SU-DHL-6 (cell line): ENCODE measurements around the gene PLPP7.

Experiments used
- CTCF ChIP-seq: fragments of 200-600 bp; sonication (generic); IDR thresholded peaks from one replicate; pipeline ENCODE4 v1.5.1; 2017; ENCODE audit warnings: antibody characterized with exemption, mild to moderate bottlenecking, low read length, moderate library complexity; ENCODE audit not compliant: insufficient read depth, poor library complexity, severe bottlenecking
- EZH2phosphoT487 ChIP-seq: fragments of 200-600 bp; sonication (generic), shearing (Covaris generic); conservative IDR thresholded peaks from 2 replicates; pipeline ENCODE4 v1.6.1; 2018; ENCODE audit warnings: mild to moderate bottlenecking, antibody characterized with exemption, low read length, moderate library complexity, mixed read lengths

DNA sequence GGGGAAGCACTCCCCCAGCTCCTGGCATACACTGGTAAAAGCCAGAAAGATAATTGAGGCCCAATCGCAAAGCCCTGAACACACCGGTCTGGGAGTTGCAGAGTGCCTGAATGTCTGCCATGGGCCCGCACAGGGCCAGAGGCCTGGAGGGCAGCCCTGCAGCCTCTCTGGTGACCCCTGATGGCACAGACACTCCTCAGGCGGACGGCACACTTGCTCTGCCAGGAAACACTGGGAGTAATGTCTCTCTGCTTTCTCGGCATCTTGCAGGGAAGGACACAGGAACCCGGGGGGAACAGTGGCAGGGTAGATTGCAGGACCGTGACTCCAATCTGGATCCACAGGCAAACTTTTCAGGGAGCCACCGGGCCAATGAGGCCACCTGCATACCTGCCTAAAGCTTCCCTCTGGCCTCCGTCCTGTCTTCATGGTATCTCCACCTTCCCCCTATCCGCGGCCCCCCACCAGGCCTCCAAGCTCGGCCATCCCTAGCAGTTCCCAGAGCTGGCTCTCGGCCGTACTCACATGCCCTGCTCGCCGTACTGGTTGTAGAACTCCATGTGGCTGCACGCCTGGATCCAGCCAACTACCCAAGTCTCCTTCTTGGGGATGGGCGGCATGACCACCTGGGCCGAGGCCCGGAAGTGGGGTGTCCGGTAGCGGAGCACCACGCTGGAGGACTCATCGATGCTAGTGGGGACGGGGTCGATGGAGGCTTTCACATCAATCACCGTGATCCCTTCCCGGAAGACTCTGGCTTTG is 14.0 kb upstream of the PLPP7 start:
- TF ChIP-seq CTCF (no peak), EZH2phosphoT487 (no peak)
